ENCODE results near the gene EPHA6. TPM values are rescaled to one million over a fixed set of nuclear protein-coding genes. Genes with fewer than 3 reads are reported as not detected.

EPHA6 gene
- total and polyA plus RNA-seq, 10 of the 15 experiments (the other 5 are each of a cell fraction or from before 2014, with no cell fraction given) = not detected

GRCh38 chr3:97485206-97485605 is 670.8 kb downstream of the EPHA6 start (continued):
- TF ChIP-seq POLR2AphosphoS5 (IDR thresholded peaks at IDR 0.05; ENCODE audit: low read length) (no peak), SMARCA5 (IDR thresholded peaks at IDR 0.05) (no peak), CHD2 (IDR thresholded peaks at IDR 0.05; ENCODE audit: borderline replicate concordance, low read depth, low read length) (no peak), IKZF2 (IDR thresholded peaks at IDR 0.05) (no peak), RELA (IDR thresholded peaks at IDR 0.05; ENCODE audit: borderline replicate concordance, partially characterized antibody) (no peak), MTA2 (IDR thresholded peaks at IDR 0.05; ENCODE audit: low read depth) (no peak), EZH2 (IDR thresholded peaks at IDR 0.05; ENCODE audit: borderline replicate concordance, control insufficient read depth, low read depth, low read length) (no peak)

- Histone ChIP-seq H3K79me2 (ENCODE audit: control insufficient read depth, insufficient read depth, low read length) (no peaks in the 10 kb centered on the region), H3K36me3 (ENCODE audit: control insufficient read depth in 2 of 2, insufficient read depth in 2 of 2, low read length in 1 of 2) (no peaks in the 10 kb centered on the region), H3K4me3 (no peak overlapping the region), H3K4me1 (ENCODE audit: control insufficient read depth, insufficient read depth, low read length) (no peaks in the 10 kb centered on the region), H3K4me2 (ENCODE audit: control insufficient read depth, insufficient read depth) (no peak overlapping the region), H3K27me3 (replicated peaks in 1 of 2; ENCODE audit: control insufficient read depth in 2 of 2, insufficient read depth in 2 of 2, low read length in 1 of 2) (no peaks in the 10 kb centered on the region), H3K9me3 (replicated peaks; ENCODE audit: control insufficient read depth, insufficient read depth, low read length) (no peaks in the 10 kb centered on the region), H4K20me1 (ENCODE audit: control insufficient read depth, insufficient read depth) (no peaks in the 10 kb centered on the region), H2AFZ (ENCODE audit: control insufficient read depth, low read depth, low read length) (no peak overlapping the region), H3K27ac (ENCODE audit: control insufficient read depth, insufficient read depth) (no peak overlapping the region), H3K9ac (ENCODE audit: control insufficient read depth, insufficient read depth, low read length) (no peak overlapping the region)
- ChIA-PET RAD21 (ENCODE audit: unreplicated experiment) (no interaction called here), SMC1A (ENCODE audit: uncharacterized antibody, unreplicated experiment) (no interaction called here), CTCF (no interaction called here), POLR2A (no interaction called here)
- WGBS (ENCODE audit: insufficient coverage, insufficient replicate concordance, low lambda C conversion rate, missing lambda C conversion rate) = 6% methylated on average over 1 of the region's 1 CpG
- no TSS peak for BruUV-seq (replicated peaks)
- intact Hi-C loops (cut with micrococcal nuclease; ENCODE audit: unreplicated experiment) (no loop called here), in situ Hi-C loops (cut with MboI) (no loop called here)
- DNase-seq (ENCODE audit: low read depth, low spot score) (no peak), FAIRE-seq (no peak), ATAC-seq (no peak)
- no peak for TF ChIP-seq TCF3 (IDR thresholded peaks at IDR 0.05; ENCODE audit: borderline replicate concordance, insufficient read depth, low read depth, low read length)
- TF ChIP-seq PAX5 (IDR thresholded peaks at IDR 0.05; ENCODE audit: borderline replicate concordance, low read depth, low read length) = no peak
- TF ChIP-seq NRF1 (conservative IDR thresholded peaks at IDR 0.05; ENCODE audit: low read depth, low read length) = no peak
- no peak for TF ChIP-seq ZZZ3 (IDR thresholded peaks at IDR 0.05; ENCODE audit: control insufficient read depth, insufficient read length, low read depth)
Measured at GRCh38 chr3:97487587-97487986, 673.2 kb downstream of the EPHA6 start.

All from GM12878 (cell line).